Activated T-helper 1 cell treated with anti-CD3 and anti-CD28 coated beads, Interleukin-2, amount 50 U/mL, for 16 hours (primary cell): ENCODE data around the gene ANO6.
"Not testable (repeated sequence)": the region's sequence is repeated elsewhere in the genome, so short reads cannot be mapped to it uniquely, and the experiment has no call there.

ENCODE experiments used
- DNase-seq, 2 donors: peaks; one replicate each; pipeline ENCODE4 v3.0.0-alpha.2; 2020; ENCODE audit warnings: low read depth in 1 of 2, low spot score in 1 of 2

The ANO6 gene

DNA sequence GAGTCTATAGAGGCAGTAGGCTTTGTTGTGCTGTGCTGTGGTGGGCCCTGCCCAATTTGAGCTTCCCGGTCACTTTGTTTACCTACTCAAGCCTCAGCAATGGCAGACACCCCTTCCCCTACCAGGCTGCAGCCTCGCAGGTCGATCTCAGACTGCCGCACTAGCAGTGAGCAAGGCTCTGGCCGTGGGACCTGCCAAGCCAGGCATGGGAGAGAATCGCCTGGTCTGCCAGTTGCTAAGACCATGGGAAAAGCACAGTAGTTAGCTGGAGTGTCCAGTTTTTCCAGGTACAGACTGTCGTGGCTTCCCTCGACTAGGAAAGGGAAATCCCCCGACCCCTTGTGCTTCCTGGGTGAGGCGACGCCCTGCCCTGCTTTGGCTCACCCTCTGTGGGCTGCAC, 26.3 kb downstream of the ANO6 start:
- DNase-seq = no peak

- DNase-seq = no peak
Measured at GRCh38 chr12:45243963-45244362, 28.1 kb downstream of the ANO6 start.

DNA sequence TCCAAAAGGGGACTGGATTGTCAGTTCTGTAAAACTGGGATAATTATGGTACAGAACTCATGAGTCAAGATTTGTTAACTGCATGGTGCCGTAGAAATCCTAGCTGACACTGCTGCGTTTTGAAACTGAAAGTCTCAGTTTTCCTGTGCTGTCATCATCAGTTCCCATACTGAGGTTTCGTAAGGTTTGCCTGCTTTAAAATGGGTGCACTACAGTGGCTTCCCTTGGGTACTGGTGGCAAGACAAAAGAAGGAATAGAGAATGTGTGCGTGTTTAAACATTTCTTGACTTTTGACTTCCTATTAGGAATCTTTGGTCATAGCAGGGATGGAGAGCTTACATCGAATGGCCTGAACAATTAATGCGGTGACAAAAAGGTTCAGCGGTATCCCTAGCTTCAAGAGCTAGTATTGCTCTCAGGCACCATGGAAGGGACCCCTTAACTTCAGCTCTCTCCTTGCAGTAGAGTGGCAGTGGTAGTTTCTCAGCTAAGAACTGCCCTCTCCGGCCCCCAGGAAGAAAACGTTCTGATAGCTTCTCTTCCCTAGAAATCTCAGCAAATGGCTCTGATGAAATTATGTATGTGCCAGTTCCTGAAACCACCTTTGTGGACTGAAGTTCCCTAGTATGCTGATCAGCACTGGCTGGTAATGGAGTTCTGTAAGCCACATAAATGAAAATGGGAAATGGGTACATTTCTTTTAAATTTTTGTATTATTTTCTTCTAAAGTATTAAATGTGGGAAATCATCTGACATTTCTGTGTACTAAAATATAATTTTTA, 28.9 kb downstream of the ANO6 start:
- no peak for DNase-seq

- DNase-seq = no peak
Measured at GRCh38 chr12:45246236-45246635, 30.3 kb downstream of the ANO6 start.

- no peak for DNase-seq
Measured at GRCh38 chr12:45247589-45247988, 31.7 kb downstream of the ANO6 start.

GRCh38 chr12:45248095-45248494, 32.2 kb downstream of the ANO6 start:
- DNase-seq = no peak

GRCh38 chr12:45254254-45254653, 38.4 kb downstream of the ANO6 start:
- no peak for DNase-seq

DNA sequence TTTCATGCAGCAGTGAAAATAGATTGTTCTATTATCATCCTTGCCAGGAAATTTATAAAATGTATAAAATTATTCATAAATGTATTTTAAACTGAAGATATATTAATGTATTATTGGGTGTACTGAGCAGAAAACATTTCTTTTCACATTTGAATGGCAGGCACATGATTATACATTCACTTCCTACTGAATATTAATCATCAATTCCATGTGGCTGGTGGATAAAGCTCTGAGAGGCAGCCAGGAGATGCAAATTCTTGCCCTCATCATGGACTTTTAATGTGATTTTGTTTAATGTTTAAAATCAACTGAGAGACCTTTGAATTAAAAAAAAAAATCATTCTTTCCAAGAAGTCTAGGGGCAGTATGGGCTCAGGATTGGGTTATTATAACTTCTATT, 40.8 kb downstream of the ANO6 start:
- no peak for DNase-seq

DNA sequence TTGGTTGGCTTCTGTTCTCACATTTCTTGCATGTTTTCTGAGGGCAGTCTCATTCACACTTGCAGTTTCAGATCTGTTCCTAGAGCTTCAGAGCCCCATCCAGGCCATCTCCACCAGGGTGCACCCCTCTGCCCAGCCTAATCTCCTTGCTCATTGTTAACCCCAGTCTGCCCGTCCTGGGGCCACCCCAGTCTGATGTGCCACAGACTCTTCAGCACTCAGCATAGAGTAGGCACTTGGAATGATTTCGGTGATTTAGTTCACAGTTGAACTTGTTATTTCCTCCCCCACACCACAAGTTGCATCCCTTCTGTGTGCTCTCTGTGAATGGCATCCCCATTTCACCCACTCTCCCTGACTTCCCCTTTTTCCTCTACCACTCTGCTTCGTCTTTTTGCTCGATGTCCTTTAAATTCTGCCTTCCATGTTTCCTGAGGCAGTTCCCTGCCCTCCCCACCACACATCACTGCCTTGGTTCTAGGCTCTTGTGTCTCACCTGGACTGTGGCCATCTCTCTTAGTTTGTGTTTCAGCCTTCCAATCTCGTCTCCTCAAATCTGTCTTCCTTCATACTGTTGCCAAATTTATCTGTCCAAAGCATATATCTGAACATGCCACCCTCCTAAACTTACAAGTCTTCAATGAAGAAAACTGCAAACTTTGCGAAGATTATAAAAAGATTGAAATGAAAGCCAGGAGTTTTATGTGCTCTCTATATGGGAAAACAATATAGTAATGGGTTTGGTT, 41.5 kb downstream of the ANO6 start:
- no peak for DNase-seq

GRCh38 chr12:45259675-45260074, 43.8 kb downstream of the ANO6 start:
- DNase-seq = no peak

DNA sequence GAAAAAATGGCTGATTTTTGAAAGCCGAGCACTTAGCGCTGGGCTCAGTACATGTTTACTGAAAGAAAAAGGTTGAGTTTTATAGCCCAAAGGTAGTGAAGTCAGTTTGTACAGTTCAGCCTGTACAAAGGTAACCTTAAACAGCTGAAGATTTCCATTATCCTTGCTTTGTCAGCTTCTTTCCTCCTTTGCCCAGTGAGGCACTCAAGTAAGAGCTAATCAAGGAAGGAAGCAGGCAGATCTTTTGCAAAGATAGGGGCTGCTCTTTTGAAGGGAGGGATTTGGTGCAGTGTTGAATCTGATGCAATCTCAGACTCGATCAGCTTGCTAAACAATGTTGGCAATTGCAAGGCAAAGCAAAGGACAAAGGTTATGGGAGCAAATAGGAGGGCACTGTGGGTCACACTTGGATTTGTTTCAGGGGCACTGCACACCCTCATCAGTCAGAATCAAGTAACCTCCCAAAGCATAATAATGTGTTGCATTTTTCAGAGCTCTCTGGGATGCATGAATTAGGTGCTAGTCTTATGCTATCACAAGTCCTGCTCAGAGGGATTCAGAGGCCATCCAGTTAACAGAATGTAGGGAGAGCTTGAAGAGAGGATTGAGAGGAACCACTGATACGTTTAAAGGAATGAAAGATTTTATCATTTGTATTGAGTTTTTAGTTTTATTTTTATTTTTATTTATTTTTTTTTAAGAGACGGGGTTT, 44.4 kb downstream of the ANO6 start:
- DNase-seq = no peak

GRCh38 chr12:45260854-45261253, 45.0 kb downstream of the ANO6 start:
- no peak for DNase-seq

GRCh38 chr12:45262185-45262584, 46.3 kb downstream of the ANO6 start:
- DNase-seq = not testable (repeated sequence)

DNA sequence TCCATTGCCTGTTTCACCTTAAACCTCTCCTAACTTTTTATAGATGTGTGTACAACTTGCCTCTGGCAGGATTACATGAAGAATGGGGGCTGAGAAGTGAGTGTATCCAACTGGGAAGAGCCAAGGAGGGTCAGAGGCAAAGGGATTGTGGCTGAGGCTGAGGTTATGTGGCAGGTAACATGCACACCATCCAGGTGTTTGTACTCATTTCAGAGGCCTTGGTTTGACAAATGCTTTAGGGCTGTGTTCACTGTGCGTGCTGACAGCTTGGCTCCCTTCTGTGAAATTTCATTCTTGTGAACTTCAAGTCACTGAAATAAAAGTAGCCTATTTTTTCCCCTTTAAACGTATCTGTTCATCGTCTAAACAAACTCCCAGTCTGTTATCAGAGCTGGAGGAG, 47.7 kb downstream of the ANO6 start:
- no peak for DNase-seq

DNA sequence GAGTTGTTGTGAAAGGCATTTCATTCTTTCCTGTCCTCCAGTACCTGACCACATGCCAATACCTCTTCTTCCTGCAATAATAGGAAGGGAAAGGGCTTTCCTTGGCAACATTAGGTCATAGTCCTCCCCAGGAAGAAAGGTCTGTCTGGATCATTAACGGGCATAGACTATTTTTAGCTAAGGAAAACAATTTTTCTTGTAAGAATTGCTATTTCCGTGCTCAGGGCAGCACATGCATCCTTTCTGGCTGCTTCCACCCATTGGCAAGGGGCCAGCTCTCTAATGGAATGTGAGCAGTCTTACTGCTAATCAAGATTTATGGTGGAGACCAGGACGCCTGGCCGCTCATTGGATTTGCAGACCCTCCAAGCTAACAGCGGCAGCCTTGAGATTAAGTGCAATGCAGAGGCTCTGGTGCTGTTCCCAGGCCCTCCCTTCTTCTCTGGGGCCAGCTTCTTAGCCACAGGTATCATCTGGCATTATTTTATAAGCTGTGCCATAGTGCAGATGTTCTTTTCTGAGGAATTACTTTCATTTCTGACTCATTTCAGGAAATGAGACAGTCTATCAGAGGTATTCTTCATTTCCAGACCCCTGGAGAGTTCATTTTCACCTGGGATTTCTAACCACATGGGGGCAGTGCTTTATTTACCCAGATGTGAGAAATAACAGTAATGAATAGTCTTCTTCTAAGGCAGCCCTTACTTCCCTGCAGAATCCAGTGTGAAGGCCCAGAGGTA, 52.9 kb downstream of the ANO6 start:
- DNase-seq = no peak

- no peak for DNase-seq
Measured at GRCh38 chr12:45269412-45269751, 53.5 kb downstream of the ANO6 start.

GRCh38 chr12:45270951-45271350, 55.1 kb downstream of the ANO6 start:
- DNase-seq = no peak

GRCh38 chr12:45273717-45274271, 57.9 kb downstream of the ANO6 start:
- DNase-seq = no peak

- no peak for DNase-seq
Measured at GRCh38 chr12:45276154-45276755, 60.4 kb downstream of the ANO6 start.

DNA sequence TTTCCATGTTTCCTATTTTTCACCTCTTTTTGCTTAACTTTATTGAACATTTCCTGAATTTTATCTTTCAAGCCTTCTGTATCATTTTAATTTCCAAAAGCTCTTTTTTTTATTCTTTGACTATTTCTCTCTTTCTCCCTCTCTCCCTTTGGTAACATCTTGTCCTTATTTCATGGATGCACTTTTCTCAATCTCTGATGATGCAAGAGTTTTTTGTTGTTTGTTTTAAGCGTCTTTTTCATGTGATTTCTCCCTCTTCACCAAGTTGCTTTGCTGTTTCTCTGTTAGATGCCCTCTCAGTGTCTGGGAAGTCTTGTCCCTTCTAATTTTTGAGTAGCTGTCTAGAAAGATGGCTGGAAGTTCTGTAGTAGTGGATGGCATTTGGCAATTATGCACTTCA, 62.6 kb downstream of the ANO6 start:
- DNase-seq = no peak
